Measurements from ENCODE around the gene SYT9.

Gene SYT9

GRCh38 chr11:7278314-7278917 lies 26.7 kb downstream of the SYT9 start:
- Histone ChIP-seq H3K9me3 (ENCODE audit: control insufficient read depth, insufficient read depth, low read length) (no peaks in the 10 kb centered on the region), H3K4me1 (ENCODE audit: control insufficient read depth, insufficient read depth, low read length) (no peaks in the 10 kb centered on the region), H3K4me3 (ENCODE audit: low read depth, low read length) (no peak overlapping the region), H3K36me3 (ENCODE audit: control insufficient read depth, insufficient read depth, low read length) (no peaks in the 10 kb centered on the region), H3K27me3 (ENCODE audit: control insufficient read depth, insufficient read depth, low read length) (no peaks in the 10 kb centered on the region), H3K9ac (ENCODE audit: low read depth, low read length) (no peak overlapping the region)

GRCh38 chr11:7279676-7280075 lies 28.0 kb downstream of the SYT9 start:
- Histone ChIP-seq H3K9me3 (ENCODE audit: control insufficient read depth, insufficient read depth, low read length) (no peaks in the 10 kb centered on the region), H3K9ac (ENCODE audit: low read depth, low read length) (no peak overlapping the region), H3K36me3 (ENCODE audit: control insufficient read depth, insufficient read depth, low read length) (no peaks in the 10 kb centered on the region), H3K27me3 (ENCODE audit: control insufficient read depth, insufficient read depth, low read length) (no peaks in the 10 kb centered on the region), H3K4me3 (ENCODE audit: low read depth, low read length) (no peak overlapping the region), H3K4me1 (ENCODE audit: control insufficient read depth, insufficient read depth, low read length) (no peaks in the 10 kb centered on the region)

GRCh38 chr11:7281079-7281478 lies 29.4 kb downstream of the SYT9 start:
- no peak overlapping the region for H3K9ac ChIP-seq (ENCODE audit: low read depth, low read length)
- no peaks in the 10 kb centered on the region for H3K4me1 ChIP-seq (ENCODE audit: control insufficient read depth, insufficient read depth, low read length)
- H3K9me3 ChIP-seq (ENCODE audit: control insufficient read depth, insufficient read depth, low read length), result no peaks in the 10 kb centered on the region
- H3K27me3 ChIP-seq (ENCODE audit: control insufficient read depth, insufficient read depth, low read length), result no peaks in the 10 kb centered on the region
- H3K4me3 ChIP-seq (ENCODE audit: low read depth, low read length), result no peak overlapping the region
- H3K36me3 ChIP-seq (ENCODE audit: control insufficient read depth, insufficient read depth, low read length), result no peaks in the 10 kb centered on the region

DNA sequence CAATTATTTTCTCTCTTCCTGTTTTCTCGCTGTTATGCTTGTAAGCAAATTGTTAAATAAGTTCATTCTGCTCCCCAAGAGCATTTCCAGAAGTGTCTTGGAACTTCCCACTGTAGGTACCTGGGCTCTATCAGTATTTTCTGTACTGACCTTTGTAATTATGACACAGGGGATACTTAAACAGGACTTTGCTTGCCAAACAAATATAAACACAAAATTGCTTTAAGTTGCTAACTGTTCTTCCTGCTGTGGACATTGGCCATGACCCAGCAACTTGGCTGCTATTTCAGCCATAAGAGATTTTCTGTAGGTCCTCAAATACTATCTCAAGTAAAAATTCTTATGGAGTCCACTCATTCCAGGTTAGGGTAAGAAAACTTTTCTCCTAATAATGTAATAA lies 30.1 kb downstream of the SYT9 start:
- H3K9me3 ChIP-seq (ENCODE audit: control insufficient read depth, insufficient read depth, low read length), result no peaks in the 10 kb centered on the region
- no peaks in the 10 kb centered on the region for H3K4me1 ChIP-seq (ENCODE audit: control insufficient read depth, insufficient read depth, low read length)
- no peak overlapping the region for H3K4me3 ChIP-seq (ENCODE audit: low read depth, low read length)

GRCh38 chr11:7286178-7286577 lies 34.5 kb downstream of the SYT9 start:
- Histone ChIP-seq H3K9ac (ENCODE audit: low read depth, low read length) (no peak overlapping the region), H3K27me3 (ENCODE audit: control insufficient read depth, insufficient read depth, low read length) (no peaks in the 10 kb centered on the region), H3K9me3 (ENCODE audit: control insufficient read depth, insufficient read depth, low read length) (no peaks in the 10 kb centered on the region), H3K36me3 (ENCODE audit: control insufficient read depth, insufficient read depth, low read length) (no peaks in the 10 kb centered on the region), H3K4me3 (ENCODE audit: low read depth, low read length) (no peak overlapping the region), H3K4me1 (ENCODE audit: control insufficient read depth, insufficient read depth, low read length) (no peaks in the 10 kb centered on the region)

More for the DNA sequence above, 30.1 kb downstream of the SYT9 start:
- no peaks in the 10 kb centered on the region for H3K27me3 ChIP-seq (ENCODE audit: control insufficient read depth, insufficient read depth, low read length)
- no peak overlapping the region for H3K9ac ChIP-seq (ENCODE audit: low read depth, low read length)
- no peaks in the 10 kb centered on the region for H3K36me3 ChIP-seq (ENCODE audit: control insufficient read depth, insufficient read depth, low read length)

DNA sequence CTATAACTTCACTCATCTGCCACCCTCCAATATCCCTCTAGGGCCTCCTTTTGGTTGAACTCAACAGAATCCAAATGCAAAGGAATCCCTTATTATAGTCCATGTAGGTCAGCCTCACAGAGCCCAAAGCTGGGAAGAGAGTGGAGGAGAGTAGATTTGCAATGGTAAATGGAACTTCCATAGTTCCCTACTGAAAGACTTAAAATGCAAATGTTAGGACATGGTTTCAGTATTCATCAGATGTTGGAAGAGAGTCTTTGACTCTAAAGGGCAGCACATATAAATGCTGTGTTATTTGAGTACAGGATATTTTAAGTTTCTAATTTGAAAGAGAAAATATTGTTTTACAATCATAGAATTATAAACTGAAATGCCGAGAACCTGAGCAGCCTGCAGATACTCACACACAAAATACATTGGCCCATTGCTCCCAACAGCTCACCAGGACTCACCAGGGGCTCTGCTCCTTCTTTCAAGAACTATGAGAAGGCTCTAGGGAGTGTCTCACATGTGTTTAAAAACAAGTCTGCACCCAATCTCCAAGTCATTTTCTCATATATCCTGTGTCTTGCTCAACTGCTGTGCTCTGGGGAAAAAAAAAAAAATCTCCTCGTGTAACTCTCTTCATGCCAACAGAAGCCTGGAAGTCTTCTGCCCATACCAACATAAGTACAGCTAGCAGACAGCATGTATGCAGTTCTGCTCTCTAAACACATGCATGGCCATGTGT lies 39.6 kb downstream of the SYT9 start:
- Histone ChIP-seq H3K9me3 (ENCODE audit: control insufficient read depth, insufficient read depth, low read length) (no peaks in the 10 kb centered on the region), H3K4me1 (ENCODE audit: control insufficient read depth, insufficient read depth, low read length) (no peaks in the 10 kb centered on the region), H3K27me3 (ENCODE audit: control insufficient read depth, insufficient read depth, low read length) (no peaks in the 10 kb centered on the region), H3K36me3 (ENCODE audit: control insufficient read depth, insufficient read depth, low read length) (no peaks in the 10 kb centered on the region), H3K9ac (ENCODE audit: low read depth, low read length) (no peak overlapping the region), H3K4me3 (ENCODE audit: low read depth, low read length) (no peak overlapping the region)

DNA sequence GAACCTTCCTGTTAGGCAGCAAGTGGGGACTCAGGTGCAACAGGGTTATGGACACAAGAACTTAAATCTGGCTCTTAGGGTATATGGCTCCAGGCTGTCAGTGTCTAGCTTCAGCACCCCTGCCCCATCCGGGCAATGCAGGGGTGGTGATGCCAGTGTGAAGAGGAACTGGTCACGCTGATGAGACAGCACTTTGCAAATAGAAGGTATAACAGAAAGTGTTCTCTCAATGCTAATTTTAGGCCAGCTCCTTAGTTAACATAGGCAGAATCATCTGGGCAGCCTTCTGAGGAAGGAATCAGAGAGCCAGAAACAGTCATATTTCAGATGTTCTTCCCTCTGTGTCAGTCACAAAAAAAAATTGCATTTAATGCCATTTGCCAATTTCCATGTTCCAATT lies 41.2 kb downstream of the SYT9 start:
- Histone ChIP-seq H3K4me1 (ENCODE audit: control insufficient read depth, insufficient read depth, low read length) (no peaks in the 10 kb centered on the region), H3K27me3 (ENCODE audit: control insufficient read depth, insufficient read depth, low read length) (no peaks in the 10 kb centered on the region)

DNA sequence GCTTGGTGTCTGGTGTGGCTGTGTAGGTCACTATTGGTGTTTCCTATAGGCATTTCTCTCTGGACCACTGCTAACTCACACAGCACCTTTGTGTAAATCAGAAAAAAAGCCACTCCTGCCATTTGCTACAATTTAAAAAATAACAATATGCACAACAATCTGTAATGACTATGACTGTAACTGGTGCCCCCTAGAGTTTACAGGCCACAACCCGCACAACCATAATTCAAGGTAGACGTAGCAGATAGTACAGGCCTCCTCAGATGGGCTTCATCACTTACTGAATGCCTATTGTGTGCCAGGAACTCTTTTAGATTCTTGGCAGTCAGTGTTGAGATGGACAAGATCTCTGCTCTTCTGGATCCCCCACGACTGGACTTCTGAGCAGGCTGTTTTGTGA lies 47.7 kb downstream of the SYT9 start:
- H3K4me3 ChIP-seq (ENCODE audit: low read depth, low read length), result no peak overlapping the region
- no peaks in the 10 kb centered on the region for H3K36me3 ChIP-seq (ENCODE audit: control insufficient read depth, insufficient read depth, low read length)
- H3K4me1 ChIP-seq (ENCODE audit: control insufficient read depth, insufficient read depth, low read length), result no peaks in the 10 kb centered on the region
- H3K9me3 ChIP-seq (ENCODE audit: control insufficient read depth, insufficient read depth, low read length), result no peaks in the 10 kb centered on the region
- H3K27me3 ChIP-seq (ENCODE audit: control insufficient read depth, insufficient read depth, low read length), result no peaks in the 10 kb centered on the region
- no peak overlapping the region for H3K9ac ChIP-seq (ENCODE audit: low read depth, low read length)

More for the DNA sequence above, 41.2 kb downstream of the SYT9 start:
- Histone ChIP-seq H3K9ac (ENCODE audit: low read depth, low read length) (no peak overlapping the region), H3K36me3 (ENCODE audit: control insufficient read depth, insufficient read depth, low read length) (no peaks in the 10 kb centered on the region), H3K9me3 (ENCODE audit: control insufficient read depth, insufficient read depth, low read length) (no peaks in the 10 kb centered on the region), H3K4me3 (ENCODE audit: low read depth, low read length) (no peak overlapping the region)

- Histone ChIP-seq H3K27me3 (ENCODE audit: control insufficient read depth, insufficient read depth, low read length) (no peaks in the 10 kb centered on the region), H3K9me3 (ENCODE audit: control insufficient read depth, insufficient read depth, low read length) (no peaks in the 10 kb centered on the region), H3K36me3 (ENCODE audit: control insufficient read depth, insufficient read depth, low read length) (no peaks in the 10 kb centered on the region), H3K4me3 (ENCODE audit: low read depth, low read length) (no peak overlapping the region), H3K4me1 (ENCODE audit: control insufficient read depth, insufficient read depth, low read length) (no peaks in the 10 kb centered on the region), H3K9ac (ENCODE audit: low read depth, low read length) (no peak overlapping the region)
Measured at GRCh38 chr11:7300281-7300680, 48.6 kb downstream of the SYT9 start.

DNA sequence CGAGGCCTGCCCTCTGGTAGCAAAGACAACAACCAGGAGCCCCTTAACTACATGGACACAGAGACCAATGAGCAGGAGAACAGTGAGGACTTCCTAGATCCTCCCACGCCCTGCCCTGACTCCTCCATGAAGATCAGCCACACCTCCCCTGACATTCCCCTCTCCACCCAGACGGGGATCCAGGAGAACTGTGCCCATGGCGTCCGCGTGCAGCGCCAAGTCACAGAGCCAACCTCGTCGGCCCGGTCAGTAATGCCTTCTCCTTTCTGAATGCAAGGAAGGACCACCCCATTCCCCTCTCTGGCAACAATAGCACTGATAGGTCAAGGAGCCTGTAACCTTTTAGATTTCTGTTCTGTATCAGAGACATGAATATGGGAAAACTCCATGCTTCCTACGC lies 51.4 kb downstream of the SYT9 start:
- no peak overlapping the region for H3K4me3 ChIP-seq (ENCODE audit: low read depth, low read length)
- H3K27me3 ChIP-seq (ENCODE audit: control insufficient read depth, insufficient read depth, low read length), result no peaks in the 10 kb centered on the region
- no peaks in the 10 kb centered on the region for H3K4me1 ChIP-seq (ENCODE audit: control insufficient read depth, insufficient read depth, low read length)
- no peaks in the 10 kb centered on the region for H3K36me3 ChIP-seq (ENCODE audit: control insufficient read depth, insufficient read depth, low read length)
- H3K9me3 ChIP-seq (ENCODE audit: control insufficient read depth, insufficient read depth, low read length), result no peaks in the 10 kb centered on the region
- H3K9ac ChIP-seq (ENCODE audit: low read depth, low read length), result no peak overlapping the region

GRCh38 chr11:7306900-7307299 lies 55.2 kb downstream of the SYT9 start:
- no peak overlapping the region for H3K4me3 ChIP-seq (ENCODE audit: low read depth, low read length)
- no peak overlapping the region for H3K9ac ChIP-seq (ENCODE audit: low read depth, low read length)
- H3K27me3 ChIP-seq (ENCODE audit: control insufficient read depth, insufficient read depth, low read length), result no peaks in the 10 kb centered on the region
- H3K9me3 ChIP-seq (ENCODE audit: control insufficient read depth, insufficient read depth, low read length), result no peaks in the 10 kb centered on the region
- no peaks in the 10 kb centered on the region for H3K36me3 ChIP-seq (ENCODE audit: control insufficient read depth, insufficient read depth, low read length)
- H3K4me1 ChIP-seq (ENCODE audit: control insufficient read depth, insufficient read depth, low read length), result peaks cover 2% of the 10 kb centered on the region

DNA sequence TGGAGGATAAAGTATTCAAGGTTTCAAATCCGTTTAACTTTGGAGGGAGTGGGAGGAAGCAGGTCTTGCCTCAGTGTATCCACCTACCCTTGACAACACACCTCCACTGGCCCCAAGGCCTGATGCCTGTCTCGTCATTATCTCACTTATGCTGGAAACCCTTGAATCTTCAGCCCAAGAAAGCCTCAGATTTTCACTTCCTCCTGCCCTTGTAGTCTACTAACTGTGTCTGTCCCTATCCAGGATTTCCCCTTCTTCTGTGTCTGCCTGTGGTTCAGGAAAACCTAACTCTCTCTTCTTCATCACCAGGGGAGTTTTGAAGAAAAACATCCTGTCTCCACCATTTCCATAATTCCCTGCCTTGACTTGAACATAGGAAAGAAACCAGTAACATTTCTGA lies 56.1 kb downstream of the SYT9 start:
- Histone ChIP-seq H3K4me3 (ENCODE audit: low read depth, low read length) (no peak overlapping the region), H3K27me3 (ENCODE audit: control insufficient read depth, insufficient read depth, low read length) (no peaks in the 10 kb centered on the region), H3K9ac (ENCODE audit: low read depth, low read length) (no peak overlapping the region), H3K4me1 (ENCODE audit: control insufficient read depth, insufficient read depth, low read length) (peaks cover 2% of the 10 kb centered on the region), H3K9me3 (ENCODE audit: control insufficient read depth, insufficient read depth, low read length) (no peaks in the 10 kb centered on the region), H3K36me3 (ENCODE audit: control insufficient read depth, insufficient read depth, low read length) (no peaks in the 10 kb centered on the region)
